H1 (cell line): ENCODE measurements around the gene ZNF776. TPM values are rescaled to one million over a fixed set of nuclear protein-coding genes. Genes with fewer than 3 reads are reported as not detected.

Experiments
- CTCF ChIA-PET: fragments of 300-600 bp; sonication (Branson Sonifier 250); formaldehyde crosslinking; loops from one replicate; lab custom pipeline; 2021; ENCODE audit not compliant: partially characterized antibody; lab: Charles Lee
- POLR2A ChIA-PET: fragments of 300-600 bp; sonication (Branson Sonifier 250); formaldehyde crosslinking; loops from one replicate; lab custom pipeline; 2021; ENCODE audit warnings: inconsistent platforms; ENCODE audit not compliant: partially characterized antibody; lab: Charles Lee
- DNase-seq, 2 experiments: peaks; one replicate each; pipeline versions ENCODE4 v3.0.0 to v3.0.0-alpha.2; 2010 to 2022; ENCODE audit warnings: low spot score in 2 of 2, low read depth in 1 of 2, mixed read lengths in 1 of 2
- FAIRE-seq: peaks from 2 replicates; lab custom pipeline; 2011; peaks lifted over from hg19 to GRCh38; lab: Jason Lieb, UNC
- H2AFZ ChIP-seq: 2 replicates; pipeline ENCODE4 v1.8.1; 2012; ENCODE audit warnings: low read length, inconsistent platforms
- H2AK5ac ChIP-seq: 2 replicates; pipeline ENCODE4 v1.6.1; 2013; ENCODE audit warnings: low read depth, low read length
- H2BK120ac ChIP-seq: replicated peaks from 2 replicates; pipeline ENCODE3; 2013; ENCODE audit warnings: low read depth, low read length, inconsistent platforms
- H2BK12ac ChIP-seq: 2 replicates; pipeline ENCODE4 v1.6.1; 2013; ENCODE audit warnings: low read depth, low read length
- H2BK15ac ChIP-seq: 2 replicates; pipeline ENCODE4 v1.6.1; 2013; ENCODE audit warnings: low read length
- H2BK20ac ChIP-seq: 2 replicates; pipeline ENCODE4 v1.6.1; 2013; ENCODE audit warnings: low read length
- H2BK5ac ChIP-seq: 2 replicates; pipeline ENCODE4 v1.6.1; 2013; ENCODE audit warnings: low read depth, low read length
- H3K14ac ChIP-seq: 2 replicates; pipeline ENCODE4 v1.6.1; 2013; ENCODE audit warnings: inconsistent platforms; ENCODE audit not compliant: insufficient read length
- H3K18ac ChIP-seq: 2 replicates; pipeline ENCODE4 v1.6.1; 2013; ENCODE audit warnings: low read length; ENCODE audit errors: extremely low read depth
- H3K23ac ChIP-seq: 2 replicates; pipeline ENCODE4 v1.6.1; 2013; ENCODE audit warnings: inconsistent platforms; ENCODE audit not compliant: insufficient read length
- H3K23me2 ChIP-seq: 2 replicates; pipeline ENCODE4 v1.6.1; 2013; ENCODE audit warnings: low read depth, low read length
- H3K27ac ChIP-seq: 2 replicates; pipeline ENCODE4 v1.6.1; 2011; ENCODE audit warnings: low read depth, low read length, inconsistent platforms
- H3K27me3 ChIP-seq, 4 experiments: replicated peaks in 1 of 4; 1 replicate in 1 of 4; 2 replicates in 3 of 4; pipeline versions ENCODE4 v1.6.1 to v1.8.1; 2011 to 2013; ENCODE audit warnings: low read length in 3 of 4, mild to moderate bottlenecking in 3 of 4, inconsistent platforms in 2 of 4, mixed read lengths in 2 of 4, moderate library complexity in 1 of 4; ENCODE audit not compliant: control insufficient read depth in 3 of 4, insufficient read depth in 3 of 4; ENCODE audit errors: extremely low read depth in 1 of 4
- H3K36me3 ChIP-seq, 4 experiments: 2 replicates each; pipeline versions ENCODE4 v1.6.1 to v1.8.1; 2011 to 2013; ENCODE audit warnings: mild to moderate bottlenecking in 4 of 4, low read length in 3 of 4, moderate library complexity in 2 of 4, control low read depth in 1 of 4, inconsistent platforms in 1 of 4; ENCODE audit not compliant: insufficient read depth in 4 of 4, control insufficient read depth in 2 of 4
- H3K4ac ChIP-seq: replicated peaks from 2 replicates; pipeline ENCODE3; 2013; ENCODE audit warnings: low read length, low read depth, mixed read lengths, inconsistent platforms; ENCODE audit not compliant: insufficient read length
- H3K4me1 ChIP-seq, 4 experiments: replicated peaks in 1 of 4; 1 replicate in 1 of 4; 2 replicates in 3 of 4; pipeline versions ENCODE4 v1.6.1 to v1.8.1; 2011 to 2013; ENCODE audit warnings: low read length in 3 of 4, inconsistent platforms in 2 of 4, mixed read lengths in 1 of 4; ENCODE audit not compliant: insufficient read depth in 4 of 4, control insufficient read depth in 3 of 4
- H3K4me2 ChIP-seq, 2 experiments: 2 replicates each; pipeline versions ENCODE4 v1.6.1 to v1.8.1; 2011 to 2013; ENCODE audit warnings: low read depth in 2 of 2, low read length in 2 of 2, control low read depth in 1 of 2, inconsistent platforms in 1 of 2, mild to moderate bottlenecking in 1 of 2; ENCODE audit not compliant: insufficient read depth in 1 of 2
- H3K4me3 ChIP-seq, 4 experiments: fragments of 200-600, 300-600 bp in 1 of 4; sonication (generic), shearing (Covaris generic), sonication (Bioruptor Twin) in 1 of 4; 2 replicates each; pipeline versions ENCODE4 v1.5.1 to v1.8.1; 2011 to 2016; ENCODE audit warnings: low read length in 4 of 4, low read depth in 3 of 4, control low read depth in 2 of 4, inconsistent platforms in 2 of 4, mild to moderate bottlenecking in 2 of 4, mixed read lengths in 1 of 4, moderate library complexity in 1 of 4; ENCODE audit not compliant: insufficient read depth in 2 of 4; ENCODE audit errors: extremely low read depth in 1 of 4
- H3K56ac ChIP-seq: replicated peaks from 2 replicates; pipeline ENCODE3; 2013; ENCODE audit warnings: low read depth, mild to moderate bottlenecking, mixed read lengths, low read length, inconsistent platforms; ENCODE audit not compliant: insufficient read length
- H3K79me1 ChIP-seq: 2 replicates; pipeline ENCODE4 v1.6.1; 2013; ENCODE audit warnings: low read depth, low read length, control low read depth
- H3K79me2 ChIP-seq, 2 experiments: 2 replicates each; pipeline versions ENCODE4 v1.6.1 to v1.8.1; 2012 to 2013; ENCODE audit warnings: low read length in 2 of 2, mild to moderate bottlenecking in 2 of 2, inconsistent platforms in 1 of 2; ENCODE audit not compliant: insufficient read depth in 2 of 2, control insufficient read depth in 1 of 2
- H3K9ac ChIP-seq, 4 experiments: replicated peaks in 1 of 4; 1 replicate in 1 of 4; 2 replicates in 3 of 4; pipeline versions ENCODE4 v1.6.1 to v1.8.1; 2011 to 2013; ENCODE audit warnings: low read depth in 3 of 4, low read length in 3 of 4, control low read depth in 2 of 4, mild to moderate bottlenecking in 2 of 4, moderate library complexity in 2 of 4, inconsistent platforms in 1 of 4; ENCODE audit errors: extremely low read depth in 1 of 4
- H3K9me3 ChIP-seq, 2 experiments: 2 replicates each; pipeline versions ENCODE4 v1.6.1 to v1.8.1; 2012 to 2013; ENCODE audit warnings: mild to moderate bottlenecking in 2 of 2, moderate library complexity in 2 of 2, control low read depth in 1 of 2, inconsistent platforms in 1 of 2, low read depth in 1 of 2, low read length in 1 of 2, mixed read lengths in 1 of 2; ENCODE audit not compliant: insufficient read depth in 2 of 2
- H4K20me1 ChIP-seq, 2 experiments: replicated peaks in 1 of 2; 2 replicates each; pipeline versions ENCODE3 to v1.8.1; 2011 to 2013; ENCODE audit warnings: inconsistent platforms in 2 of 2, low read length in 2 of 2, mild to moderate bottlenecking in 1 of 2; ENCODE audit not compliant: insufficient read depth in 2 of 2, control insufficient read depth in 1 of 2
- H4K5ac ChIP-seq: 2 replicates; pipeline ENCODE4 v1.6.1; 2013; ENCODE audit warnings: low read length, low read depth, mixed read lengths, inconsistent platforms; ENCODE audit not compliant: insufficient read length
- H4K8ac ChIP-seq: 2 replicates; pipeline ENCODE4 v1.8.0; 2013; ENCODE audit warnings: mild to moderate bottlenecking, moderate library complexity, low read length, inconsistent platforms; ENCODE audit not compliant: insufficient read depth; ENCODE audit errors: extremely low read depth
- H4K91ac ChIP-seq: replicated peaks from 2 replicates; pipeline ENCODE3; 2013; ENCODE audit warnings: low read length, mixed read lengths, inconsistent platforms; ENCODE audit not compliant: insufficient read length
- ATF2 ChIP-seq: IDR thresholded peaks from 2 replicates; pipeline ENCODE4 v1.6.1; 2012; ENCODE audit warnings: low read length, inconsistent platforms
- JUN ChIP-seq: IDR thresholded peaks from 2 replicates; pipeline ENCODE4 v1.6.1; 2011; ENCODE audit warnings: low read depth, mild to moderate bottlenecking, improper control_type of control experiment, low read length
- POLR2AphosphoS5 ChIP-seq: IDR thresholded peaks from 2 replicates; pipeline ENCODE4 v1.6.1; 2011; ENCODE audit warnings: low read depth, low read length
- RFX5 ChIP-seq: IDR thresholded peaks from 2 replicates; pipeline ENCODE4 v1.6.1; 2011; ENCODE audit warnings: low read depth, low read length, improper control_type of control experiment, borderline replicate concordance
- WGBS, 2 experiments: shearing (Covaris generic) in 1 of 2; methylation state at CpG; one replicate each; pipeline versions ENCODE4 v1.1.6 to v1.1.7; 2013 to 2015; ENCODE audit warnings: low lambda C conversion rate in 2 of 2, mixed read lengths in 2 of 2, inconsistent platforms in 1 of 2, low coverage in 1 of 2, missing lambda C conversion rate in 1 of 2; ENCODE audit not compliant: insufficient replicate concordance in 2 of 2, insufficient coverage in 1 of 2, insufficient read length in 1 of 2; ENCODE audit errors: extremely low coverage in 1 of 2, missing lambda C conversion rate in 1 of 2; 5-methylcytosine and 5-hydroxymethylcytosine counted together
- polyA plus RNA-seq, 7 experiments: library from polyadenylated mRNA; depleted of rRNA in 3 of 7; stranded (reverse) in 5 of 7; unstranded in 2 of 7; fragments of >200 nt in 5 of 7; fragments of 200-250 nt in 2 of 7; gene quantifications; 1 replicate in 5 of 7; 2 replicates in 1 of 7; 4 replicates in 1 of 7; pipeline versions ENCODE4 v1.2.1 to v1.2.3, GENCODE V29; 2011 to 2013; ENCODE audit warnings: missing spikeins in 2 of 7, mixed read lengths in 2 of 7
- total RNA-seq: library from RNA; stranded (reverse); fragmentation: NEBNext Ultra II Directional; extraction: Animal tissue kit (Norgen Biotek cat#: 25700); gene quantifications from 2 replicates; pipeline ENCODE4 v1.2.1, GENCODE V29; 2021

ZNF776 gene
- total and polyA plus RNA-seq, 2 of the 8 experiments (the other 6 are each of a cell fraction or from before 2014, with no cell fraction given): 7.8 to 20.5 TPM

GRCh38 chr19:57789288-57789687, 42.7 kb downstream of the ZNF776 start:
- H4K8ac ChIP-seq: no peak overlapping the region
- no peak overlapping the region for H3K4ac ChIP-seq
- no peaks in the 10 kb centered on the region for H3K27me3 ChIP-seq
- WGBS, 2 experiments: 91% methylated on average over 4 of the region's 4 CpGs; no CpG with 5 or more reads in 1 of the 2 experiments
- DNase-seq (no peak), FAIRE-seq (no peak)
- H3K79me2 ChIP-seq: peaks cover 3 to 4% of the 10 kb centered on the region in 2 experiments; a peak in 2 of 4 replicates
- H3K4me3 ChIP-seq: no peak overlapping the region
- no peak overlapping the region for H2BK5ac ChIP-seq
- no peak overlapping the region for H3K14ac ChIP-seq
- H3K9me3 ChIP-seq: no peaks in the 10 kb centered on the region
- H3K4me2 ChIP-seq: no peak overlapping the region
- peaks cover 0 to 2% (median 0%) of the 10 kb centered on the region in 4 experiments; a peak in 1 of 7 replicates for H3K4me1 ChIP-seq
- no peak overlapping the region for H4K5ac ChIP-seq
- no peak overlapping the region for H2BK15ac ChIP-seq
- no peak overlapping the region for H2BK12ac ChIP-seq
- H2AK5ac ChIP-seq: no peak overlapping the region
- H4K20me1 ChIP-seq: peaks cover 0 to 9% of the 10 kb centered on the region in 2 experiments
- no peak overlapping the region for H3K23ac ChIP-seq
- no peak overlapping the region for H2BK20ac ChIP-seq
- CTCF ChIA-PET: no interaction called here
- no peak overlapping the region for H3K18ac ChIP-seq
- no peaks in the 10 kb centered on the region; the same call in 1 of the 2 replicates for H3K79me1 ChIP-seq
- no peak overlapping the region for H2BK120ac ChIP-seq
- no peak overlapping the region for H2AFZ ChIP-seq
- no peaks in the 10 kb centered on the region for H3K23me2 ChIP-seq
- no peak overlapping the region for H3K56ac ChIP-seq
- TF ChIP-seq POLR2AphosphoS5: no peak
- TF ChIP-seq ATF2: no peak
- no peak for TF ChIP-seq JUN
- TF ChIP-seq RFX5: no peak
- no peak overlapping the region for H3K27ac ChIP-seq
- H4K91ac ChIP-seq: no peak overlapping the region
- POLR2A ChIA-PET: no interaction called here
- H3K9ac ChIP-seq: no peak overlapping the region
- H3K36me3 ChIP-seq: peaks cover 0 to 7% (median 2%) of the 10 kb centered on the region in 4 experiments; a peak in 4 of 8 replicates
